WTC11 (cell line): ENCODE results near the gene ZNF213.

ENCODE experiments used
- CREB1 ChIP-seq: sonication (generic); formaldehyde crosslinking; IDR thresholded peaks from 2 replicates; pipeline ENCODE4 v1.8.0; 2023; ENCODE audit warnings: mild to moderate bottlenecking, missing genetic modification reagents
- CTCF ChIP-seq: fragments of 200-600 bp; IDR thresholded peaks from 2 replicates; pipeline ENCODE4 v1.8.0; 2022; ENCODE audit warnings: antibody characterized with exemption
- E2F1 ChIP-seq: sonication (generic); formaldehyde crosslinking; IDR thresholded peaks from 2 replicates; pipeline ENCODE4 v1.8.0; 2022; ENCODE audit warnings: mild to moderate bottlenecking, missing genetic modification reagents
- MAX ChIP-seq: sonication (generic); formaldehyde crosslinking; IDR thresholded peaks from 2 replicates; pipeline ENCODE4 v1.8.0; 2022; ENCODE audit warnings: mild to moderate bottlenecking, missing genetic modification reagents
- MLX ChIP-seq: sonication (generic); formaldehyde crosslinking; IDR thresholded peaks from 2 replicates; pipeline ENCODE4 v1.8.1; 2023; ENCODE audit warnings: mild to moderate bottlenecking, missing genetic modification reagents, moderate library complexity
- TEAD4 ChIP-seq: sonication (generic); formaldehyde crosslinking; IDR thresholded peaks from 2 replicates; pipeline ENCODE4 v1.8.0; 2022; ENCODE audit warnings: mild to moderate bottlenecking, missing genetic modification reagents
- ZNF121 ChIP-seq: sonication (generic); formaldehyde crosslinking; IDR thresholded peaks from 2 replicates; pipeline ENCODE4 v1.8.0; 2023; ENCODE audit warnings: missing genetic modification reagents
- ZNF138 ChIP-seq: sonication (generic); formaldehyde crosslinking; conservative IDR thresholded peaks from 2 replicates; pipeline ENCODE4 v1.8.1; 2022; ENCODE audit warnings: mild to moderate bottlenecking, moderate library complexity, missing genetic modification reagents
- ZNF232 ChIP-seq: sonication (generic); formaldehyde crosslinking; IDR thresholded peaks from 2 replicates; pipeline ENCODE4 v1.8.0; 2022; ENCODE audit warnings: mild to moderate bottlenecking, missing genetic modification reagents
- ZNF423 ChIP-seq: fragments of 250-450 bp; sonication (Bioruptor Pico); IDR thresholded peaks from 2 replicates; pipeline ENCODE4 v2.1.2; 2022; ENCODE audit warnings: mild to moderate bottlenecking, moderate library complexity

GRCh38 chr16:3092501-3092941 lies 42.3 kb upstream of the ZNF213 start:
- no peak for TF ChIP-seq ZNF121 (CRISPR knock-in tag)
- TF ChIP-seq ZNF232 (CRISPR knock-in tag): no peak
- no peak for TF ChIP-seq MLX
- no peak for TF ChIP-seq CTCF
- no peak for TF ChIP-seq TEAD4 (CRISPR knock-in tag)
- no peak for TF ChIP-seq ZNF423
- no peak for TF ChIP-seq ZNF138 (CRISPR knock-in tag)
- no peak for TF ChIP-seq CREB1 (CRISPR knock-in tag)
- no peak for TF ChIP-seq MAX (CRISPR knock-in tag)
- no peak for TF ChIP-seq E2F1
